CD14-positive monocyte (primary cell): ENCODE results near the gene CNTRL. TPM values are rescaled to one million over a fixed set of nuclear protein-coding genes. Genes with fewer than 3 reads are reported as not detected.

Experiments
- DNase-seq, 3 donors: peaks; one replicate each; pipeline ENCODE4 v3.0.0-alpha.2; 2011 to 2022
- H2AFZ ChIP-seq: 2 replicates; pipeline ENCODE4 v1.6.0; 2012; ENCODE audit warnings: mild to moderate bottlenecking, low read depth, low read length, inconsistent platforms; ENCODE audit not compliant: insufficient read depth, poor library complexity, severe bottlenecking
- H3K27ac ChIP-seq, 2 donors: 1 replicate in 1 of 2; 2 replicates in 1 of 2; pipeline ENCODE4 v1.5.1; 2012 to 2013; ENCODE audit warnings: low read length in 2 of 2, control low read depth in 1 of 2, inconsistent platforms in 1 of 2, low read depth in 1 of 2, mild to moderate bottlenecking in 1 of 2
- H3K27me3 ChIP-seq, 2 donors: one replicate each; pipeline versions ENCODE4 v1.6.0 to v1.6.1; 2011 to 2013; ENCODE audit warnings: low read length in 2 of 2; ENCODE audit not compliant: control insufficient read depth in 2 of 2, insufficient read depth in 2 of 2
- H3K36me3 ChIP-seq, 2 donors: replicated peaks in 1 of 2; 1 replicate in 1 of 2; 2 replicates in 1 of 2; pipeline versions ENCODE4 v1.5.1 to v1.6.1; 2012 to 2013; ENCODE audit warnings: low read length in 2 of 2, control low read depth in 1 of 2, inconsistent platforms in 1 of 2, mild to moderate bottlenecking in 1 of 2; ENCODE audit not compliant: insufficient read depth in 2 of 2, control insufficient read depth in 1 of 2
- H3K4me1 ChIP-seq, 2 donors: 1 replicate in 1 of 2; 2 replicates in 1 of 2; pipeline versions ENCODE4 v1.5.1 to v1.6.1; 2012 to 2013; ENCODE audit warnings: low read length in 2 of 2, control low read depth in 1 of 2, inconsistent platforms in 1 of 2, mild to moderate bottlenecking in 1 of 2, moderate library complexity in 1 of 2; ENCODE audit not compliant: insufficient read depth in 2 of 2, control insufficient read depth in 1 of 2
- H3K4me2 ChIP-seq: replicated peaks from 2 replicates; pipeline ENCODE3; 2012; ENCODE audit warnings: low read length, moderate library complexity, mild to moderate bottlenecking; ENCODE audit not compliant: poor library complexity, severe bottlenecking; ENCODE audit errors: extremely low read depth
- H3K4me3 ChIP-seq, 3 experiments: fragments of 200-600 bp in 1 of 3; sonication (generic) in 1 of 3; replicated peaks in 1 of 3; 1 replicate in 2 of 3; 2 replicates in 1 of 3; pipeline ENCODE4 v1.5.1; 2011 to 2013; ENCODE audit warnings: low read length in 3 of 3, mild to moderate bottlenecking in 3 of 3, control low read depth in 2 of 3, low read depth in 2 of 3, inconsistent platforms in 1 of 3, moderate library complexity in 1 of 3
- H3K79me2 ChIP-seq: 2 replicates; pipeline ENCODE4 v1.6.0; 2012; ENCODE audit warnings: mild to moderate bottlenecking, control low read depth, inconsistent platforms, low read length, moderate library complexity; ENCODE audit not compliant: insufficient read depth
- H3K9ac ChIP-seq: 2 replicates; pipeline ENCODE4 v1.6.0; 2017; ENCODE audit warnings: low read length, mild to moderate bottlenecking; ENCODE audit not compliant: insufficient read depth, poor library complexity, severe bottlenecking
- H3K9me3 ChIP-seq, 2 donors: replicated peaks in 1 of 2; 1 replicate in 1 of 2; 2 replicates in 1 of 2; pipeline versions ENCODE4 v1.5.1 to v1.6.1; 2012 to 2013; ENCODE audit warnings: low read length in 2 of 2, control low read depth in 1 of 2; ENCODE audit not compliant: control insufficient read depth in 1 of 2, insufficient read depth in 1 of 2
- H4K20me1 ChIP-seq: 2 replicates; pipeline ENCODE4 v1.6.0; 2012; ENCODE audit warnings: mild to moderate bottlenecking, low read length, control low read depth, moderate library complexity; ENCODE audit not compliant: insufficient read depth
- H3K27ac Mint-ChIP-seq, 7 donors: one replicate each; pipeline ENCODE4 v1.8.0; 2020; ENCODE audit warnings: mild to moderate bottlenecking in 7 of 7, mixed read lengths in 7 of 7, moderate library complexity in 6 of 7, inconsistent platforms in 2 of 7
- H3K27me3 Mint-ChIP-seq, 3 donors: one replicate each; pipeline ENCODE4 v1.8.0; 2021 to 2022; ENCODE audit warnings: low read depth in 3 of 3, mild to moderate bottlenecking in 3 of 3, mixed read lengths in 3 of 3, moderate library complexity in 3 of 3, inconsistent platforms in 1 of 3
- H3K36me3 Mint-ChIP-seq, 2 donors: one replicate each; pipeline ENCODE4 v1.8.0; 2020; ENCODE audit warnings: mixed read lengths in 2 of 2, inconsistent platforms in 1 of 2, mild to moderate bottlenecking in 1 of 2
- H3K4me1 Mint-ChIP-seq: one replicate; pipeline ENCODE4 v1.8.0; 2020; ENCODE audit warnings: mild to moderate bottlenecking, mixed read lengths
- H3K4me3 Mint-ChIP-seq, 2 donors: one replicate each; pipeline ENCODE4 v1.8.0; 2020; ENCODE audit warnings: mild to moderate bottlenecking in 2 of 2, mixed read lengths in 2 of 2, moderate library complexity in 1 of 2
- H3K9me3 Mint-ChIP-seq, 7 donors: one replicate each; pipeline ENCODE4 v1.8.0; 2020 to 2022; ENCODE audit warnings: mixed read lengths in 7 of 7, mild to moderate bottlenecking in 6 of 7, moderate library complexity in 6 of 7, inconsistent platforms in 2 of 7
- CTCF ChIP-seq: fragments of 200-600 bp; IDR thresholded peaks from one replicate; pipeline ENCODE4 v1.8.0; 2022; ENCODE audit warnings: antibody characterized with exemption, mild to moderate bottlenecking
- WGBS: methylation state at CpG from one replicate; pipeline ENCODE4 v1.1.5; 2013; ENCODE audit warnings: missing lambda C conversion rate; ENCODE audit not compliant: insufficient coverage; 5-methylcytosine and 5-hydroxymethylcytosine counted together
- intact Hi-C, 2 donors: fragments of 100-400 bp; cut with micrococcal nuclease; formaldehyde crosslinking; loops; one replicate each; pipeline versions ENCODE4 v1.15.0 to v1.15.1; 2023
- polyA plus RNA-seq, 3 donors: library from polyadenylated mRNA; depleted of rRNA in 1 of 3; unstranded in 2 of 3; stranded (reverse) in 1 of 3; fragments of 300-500 nt in 2 of 3; fragments of >200 nt in 1 of 3; fragmentation: Illumina TruSeq in 2 of 3; gene quantifications; 1 replicate in 2 of 3; 2 replicates in 1 of 3; pipeline ENCODE4 v1.2.3, GENCODE V29; 2012 to 2021

Gene CNTRL
- polyA plus RNA-seq, 3 donors, result 3.9 to 26.8 (median 4.8) TPM

GRCh38 chr9:121153642-121154041, 78.9 kb downstream of the CNTRL start:
- no peak for TF ChIP-seq CTCF
- H3K27ac ChIP-seq, result no peak overlapping the region
- H3K9me3 ChIP-seq, result no peaks in the 10 kb centered on the region
- H3K27me3 ChIP-seq, result no peaks in the 10 kb centered on the region
- WGBS, result 100% methylated on average over 1 of the region's 1 CpG
- H3K9ac ChIP-seq, result no peak overlapping the region
- H3K4me2 ChIP-seq, result no peak overlapping the region
- Mint-ChIP-seq H3K4me1 (peaks cover 15% of the 10 kb centered on the region), H3K9me3 (no peaks in the 10 kb centered on the region), H3K36me3 (peaks cover 80 to 90% of the 10 kb centered on the region in 2 donors), H3K27ac (peak overlapping the region in 2 of 7 donors; percentile 28 to 39), H3K4me3 (no peak overlapping the region), H3K27me3 (no peaks in the 10 kb centered on the region)
- intact Hi-C loops, result no loop called here
- DNase-seq, result no peak
- no peaks in the 10 kb centered on the region for H3K79me2 ChIP-seq
- peaks cover 81 to 91% of the 10 kb centered on the region in 2 donors for H3K36me3 ChIP-seq
- no peak overlapping the region for H3K4me3 ChIP-seq
- no peaks in the 10 kb centered on the region for H4K20me1 ChIP-seq
- H3K4me1 ChIP-seq, result peaks cover 2 to 3% of the 10 kb centered on the region in 2 donors
- no peak overlapping the region for H2AFZ ChIP-seq

GRCh38 chr9:121154782-121155181, 80.0 kb downstream of the CNTRL start:
- no peaks in the 10 kb centered on the region for H3K27me3 Mint-ChIP-seq
- H3K4me1 Mint-ChIP-seq, result peaks cover 26% of the 10 kb centered on the region
- peaks cover 74 to 83% of the 10 kb centered on the region in 2 donors for H3K36me3 Mint-ChIP-seq
- intact Hi-C loops, result no loop called here
- Histone ChIP-seq H4K20me1 (no peaks in the 10 kb centered on the region), H2AFZ (no peak overlapping the region), H3K4me3 (no peak overlapping the region), H3K27ac (peak overlapping the region in 1 of 2 donors; percentile 30), H3K4me1 (peaks cover 14 to 15% of the 10 kb centered on the region in 2 donors), H3K9ac (no peak overlapping the region), H3K36me3 (peaks cover 75 to 86% of the 10 kb centered on the region in 2 donors), H3K79me2 (no peaks in the 10 kb centered on the region), H3K27me3 (no peaks in the 10 kb centered on the region), H3K9me3 (no peaks in the 10 kb centered on the region), H3K4me2 (no peak overlapping the region)
- peak overlapping the region in 5 of 7 donors; percentile 4 to 83 (median 64) for H3K27ac Mint-ChIP-seq
- WGBS, result 97% methylated on average over 3 of the region's 6 CpGs
- H3K9me3 Mint-ChIP-seq, result no peaks in the 10 kb centered on the region
- no peak for DNase-seq
- TF ChIP-seq CTCF, result no peak
- no peak overlapping the region for H3K4me3 Mint-ChIP-seq
